GM19455 (cell line): ENCODE measurements around the gene MYO15B.
A peak's percentile ranks its signal among the peaks of the same experiment; 100 is the strongest.

ENCODE experiments used
- ATAC-seq: cut with Tn5 transposase; IDR thresholded peaks from one replicate; pipeline ENCODE4 v1.9.1; 2021; ENCODE audit not compliant: unreplicated experiment

MYO15B gene

DNA sequence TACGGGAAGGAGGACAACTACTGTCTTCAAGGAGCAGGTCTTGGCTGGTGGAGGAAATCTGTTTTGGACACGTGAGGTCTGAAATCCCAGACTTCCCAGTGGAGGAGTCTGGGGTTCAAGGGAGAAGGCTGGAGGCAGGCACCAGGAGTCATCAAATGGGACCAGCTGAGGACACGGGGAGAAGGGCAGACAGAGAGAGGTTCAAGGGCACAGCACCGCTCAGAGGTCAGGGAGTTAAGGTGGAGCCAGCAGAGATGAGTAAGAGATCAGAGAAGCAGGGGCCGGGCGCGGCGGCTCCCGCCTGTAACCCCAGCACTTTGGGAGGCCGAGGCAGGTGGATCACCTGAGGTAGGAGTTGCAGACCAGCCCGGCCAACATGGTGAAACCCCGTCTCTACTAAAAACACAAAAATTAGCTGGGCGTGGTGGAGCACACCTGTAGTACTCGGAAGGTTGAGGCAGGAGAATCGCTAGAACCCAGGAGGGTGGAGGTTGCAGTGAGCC, 35.2 kb downstream of the MYO15B start:
- no peak for ATAC-seq

DNA sequence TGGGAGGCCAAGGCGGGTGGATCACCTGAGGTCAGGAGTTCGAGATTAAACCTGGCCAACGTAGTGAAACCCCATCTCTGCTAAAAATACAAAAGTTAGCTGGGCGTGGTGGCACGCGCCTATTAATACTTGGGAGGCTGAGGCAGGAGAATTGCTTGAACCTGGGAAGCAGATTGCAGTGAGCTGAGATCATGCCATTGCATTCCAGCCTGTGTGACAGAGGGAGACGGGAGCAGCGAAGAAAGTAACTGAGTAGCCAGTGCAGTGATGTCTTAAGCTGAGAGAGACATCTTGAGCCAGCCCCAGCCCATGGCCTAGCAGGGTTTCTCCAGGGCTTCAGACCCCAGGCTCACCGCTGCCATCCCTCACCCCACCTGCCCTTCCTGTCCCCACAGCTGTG, 35.8 kb downstream of the MYO15B start:
- ATAC-seq = no peak

DNA sequence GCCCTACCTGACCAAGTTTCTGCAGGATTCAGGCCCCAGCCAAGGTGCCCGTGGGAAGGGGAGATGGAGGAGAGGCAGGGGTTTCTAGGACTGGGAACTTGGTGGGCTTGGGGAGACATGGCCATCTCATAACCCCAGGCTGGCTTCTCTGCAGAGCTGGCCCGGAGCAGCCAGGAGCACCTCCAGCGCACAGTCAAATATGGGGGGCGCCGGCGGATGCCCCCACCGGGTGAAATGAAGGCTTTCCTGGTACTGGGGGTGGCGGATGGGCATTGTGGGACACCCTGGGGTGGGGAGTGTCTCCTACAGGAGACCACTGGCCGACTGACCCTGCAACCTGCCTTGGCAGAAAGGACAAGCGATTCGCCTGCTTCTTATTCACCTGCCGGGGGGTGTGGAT, 36.4 kb downstream of the MYO15B start:
- no peak for ATAC-seq

DNA sequence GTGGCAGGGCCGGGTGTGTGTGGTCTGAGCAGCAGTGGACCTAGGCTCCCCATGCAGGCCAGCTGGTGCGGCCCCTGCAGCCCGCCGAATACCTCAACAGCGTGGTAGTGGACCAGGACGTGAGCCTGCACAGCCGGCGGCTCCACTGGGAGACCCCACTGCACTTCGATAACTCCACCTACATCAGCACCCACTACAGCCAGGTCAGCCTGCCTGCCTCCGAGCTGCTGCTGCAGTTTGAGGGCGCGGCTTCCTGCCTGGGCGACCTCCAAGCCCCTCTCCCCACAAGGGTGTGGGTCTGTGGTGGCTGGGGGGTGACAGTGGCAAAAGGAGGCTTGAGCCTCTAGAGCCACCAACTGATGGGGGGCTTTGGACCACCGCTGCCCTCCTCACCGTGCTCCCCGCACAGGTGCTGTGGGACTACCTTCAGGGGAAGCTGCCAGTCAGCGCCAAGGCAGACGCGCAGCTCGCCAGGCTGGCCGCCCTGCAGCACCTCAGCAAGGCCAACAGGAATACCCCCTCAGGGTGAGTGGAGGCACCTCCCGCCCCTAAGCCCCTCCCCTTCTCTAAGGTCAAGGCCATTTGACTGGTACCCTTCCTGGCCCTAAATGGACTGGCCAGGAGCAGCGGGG, 37.2 kb downstream of the MYO15B start:
- ATAC-seq = no peak

DNA sequence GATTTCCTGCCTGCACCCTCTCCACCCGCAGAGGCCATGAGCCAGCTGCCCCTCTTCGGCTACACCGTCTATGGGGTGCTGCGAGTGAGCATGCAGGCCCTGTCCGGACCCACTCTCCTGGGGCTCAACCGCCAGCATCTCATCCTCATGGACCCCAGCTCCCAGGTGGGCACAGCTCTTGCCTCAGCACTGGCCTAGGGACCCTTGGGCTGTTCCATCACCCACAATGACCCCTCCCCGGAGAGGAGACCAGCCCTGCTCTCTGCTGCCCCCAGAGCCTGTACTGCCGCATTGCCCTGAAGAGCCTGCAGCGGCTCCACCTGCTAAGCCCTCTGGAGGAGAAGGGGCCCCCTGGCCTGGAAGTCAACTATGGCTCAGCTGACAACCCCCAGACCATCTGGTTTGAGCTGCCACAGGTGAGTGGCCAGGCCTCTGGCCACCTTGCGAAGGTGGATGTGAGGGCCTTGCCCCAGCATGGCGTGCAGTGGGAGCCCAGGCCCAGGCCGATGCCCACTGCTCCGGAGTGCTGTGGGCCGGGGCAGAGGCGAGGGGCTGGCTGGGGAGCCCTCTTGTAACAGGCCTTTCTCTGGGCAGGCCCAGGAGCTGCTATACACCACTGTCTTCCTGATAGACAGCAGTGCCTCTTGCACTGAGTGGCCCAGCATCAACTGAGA, 38.4 kb downstream of the MYO15B start:
- ATAC-seq = no peak

DNA sequence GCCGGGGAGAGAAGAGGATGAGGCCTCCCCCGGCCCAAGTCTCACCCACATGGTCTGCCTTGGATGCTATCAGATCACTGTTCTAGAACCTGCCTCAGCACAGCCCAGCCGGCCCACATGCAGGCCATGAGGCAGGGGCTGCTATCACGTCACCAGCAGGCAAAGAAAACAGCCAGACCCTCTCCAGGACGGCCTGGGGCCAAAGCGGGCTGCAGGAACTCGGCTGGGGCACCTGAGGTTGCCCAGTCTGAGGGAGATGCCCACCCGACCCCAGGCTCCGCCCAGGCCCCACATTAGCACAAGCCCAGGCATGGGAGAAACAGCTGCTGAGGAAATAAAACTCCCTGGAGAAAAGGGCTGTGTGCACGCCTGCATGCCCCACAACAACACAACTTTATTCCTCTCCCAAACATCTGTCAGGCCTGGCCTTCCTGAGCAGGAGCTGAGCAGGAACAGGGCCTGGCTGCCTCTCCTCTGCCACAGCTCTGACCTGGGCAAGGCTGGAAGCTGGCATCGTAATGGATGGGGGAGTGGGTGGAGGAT, 39.0 kb downstream of the MYO15B start:
- no peak for ATAC-seq

GRCh38 chr17:75627094-75627493, 39.5 kb downstream of the MYO15B start:
- ATAC-seq = no peak

- no peak for ATAC-seq
Measured at GRCh38 chr17:75628425-75628824, 40.8 kb downstream of the MYO15B start.

DNA sequence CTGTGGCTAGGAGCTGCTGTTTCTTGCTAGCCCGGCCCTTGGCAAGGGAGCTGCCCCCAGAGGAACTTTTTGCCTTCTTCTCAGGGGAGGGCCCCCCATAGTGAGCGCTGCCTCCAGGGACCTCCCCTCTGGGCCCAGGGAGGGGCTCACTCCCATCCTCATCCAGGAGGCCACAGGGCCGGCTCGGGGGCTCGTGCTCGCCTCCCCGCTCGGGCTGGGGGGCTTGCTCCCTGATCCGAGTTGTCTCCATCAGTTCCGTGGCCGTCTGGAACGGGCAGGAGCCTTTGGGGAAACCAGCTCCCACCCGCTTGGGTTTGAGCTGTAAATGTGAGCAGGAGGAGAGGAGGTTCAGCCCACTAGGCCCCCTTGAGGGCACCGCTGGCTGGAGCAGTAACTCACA, 41.6 kb downstream of the MYO15B start:
- ATAC-seq = no peak

DNA sequence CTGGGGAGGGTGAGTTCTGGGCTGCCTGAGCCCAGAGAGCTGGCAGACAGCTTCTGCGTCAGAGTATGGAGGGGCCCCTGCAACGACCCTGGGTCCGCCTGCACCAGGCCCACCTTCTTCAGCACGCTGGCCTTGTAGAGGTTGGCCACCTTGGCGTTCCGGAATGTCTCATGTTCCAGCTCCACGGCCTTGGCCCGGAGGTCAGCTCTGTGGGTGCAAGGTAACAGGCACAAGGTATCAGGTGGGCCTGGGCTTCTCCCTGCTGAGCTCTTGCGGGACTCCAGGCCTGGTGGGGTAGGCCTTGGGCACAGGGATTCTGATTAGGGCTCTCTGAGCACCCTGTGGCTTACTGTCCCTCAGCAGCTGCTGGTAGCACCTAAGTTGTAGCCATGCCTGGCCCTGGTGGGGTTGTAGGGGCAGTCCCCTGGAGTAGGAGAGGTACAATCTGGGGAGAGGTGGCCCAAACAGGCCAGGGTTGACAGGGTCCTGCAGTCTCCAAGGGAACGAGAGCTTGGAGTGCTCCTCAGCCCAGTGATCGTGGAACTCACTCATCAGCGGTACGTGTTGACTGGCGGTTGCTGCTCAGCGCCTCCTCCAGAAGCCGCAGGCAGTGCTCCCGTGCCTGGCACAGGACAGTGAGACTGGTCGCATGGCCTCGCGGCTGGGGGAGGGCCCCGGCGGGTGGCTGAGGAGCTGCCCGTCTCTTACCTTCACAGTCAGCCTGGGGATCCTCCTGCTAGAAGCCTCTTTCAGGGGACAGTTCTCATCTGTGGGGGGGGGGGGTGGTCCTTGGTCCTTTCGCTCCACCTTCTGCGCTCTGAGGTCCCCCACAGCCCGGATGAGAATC, 42.7 kb downstream of the MYO15B start:
- ATAC-seq = no peak

DNA sequence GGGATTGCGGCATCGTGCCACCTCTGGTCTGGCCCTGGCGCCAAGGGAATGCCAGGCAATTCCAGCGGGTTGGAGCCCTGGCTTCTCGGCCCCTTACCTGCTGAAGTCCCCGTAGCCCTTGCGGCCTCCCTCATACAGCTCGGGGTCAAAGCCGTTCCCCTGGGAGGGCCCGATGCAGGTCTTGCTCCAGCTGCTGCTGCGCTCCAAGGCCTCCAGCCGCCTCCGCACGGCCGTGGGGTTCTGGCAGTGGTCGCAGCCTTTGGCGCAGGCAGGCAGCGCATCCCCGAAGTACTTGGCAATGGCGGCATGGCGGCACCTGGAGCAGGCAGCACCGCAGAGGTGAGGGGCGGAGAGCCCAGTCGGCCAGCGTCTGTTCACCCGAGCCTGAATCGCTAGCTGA, 43.8 kb downstream of the MYO15B start:
- ATAC-seq = no peak

DNA sequence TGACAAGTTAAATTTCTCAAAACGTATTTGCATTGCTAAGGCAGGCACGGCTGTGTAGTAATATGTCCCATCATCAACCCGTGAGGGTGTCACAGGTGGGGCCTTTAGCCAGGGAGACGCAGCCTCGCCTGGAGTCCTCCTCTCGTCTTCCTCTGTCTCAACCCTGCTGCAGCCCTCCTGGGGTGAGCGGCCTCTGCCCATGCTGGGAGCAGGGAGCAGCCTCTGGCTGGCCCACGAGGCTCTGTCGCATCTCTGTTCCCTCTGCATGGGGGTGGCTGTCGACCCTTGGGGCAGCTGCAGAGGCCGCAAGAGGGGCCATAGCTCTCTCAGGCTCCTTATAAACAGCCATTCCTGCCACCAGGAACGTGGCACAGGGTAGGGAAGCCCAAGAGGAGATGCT, 44.8 kb downstream of the MYO15B start:
- no peak for ATAC-seq

- peak; percentile 63 for ATAC-seq
Measured at GRCh38 chr17:75632863-75633485, 45.4 kb downstream of the MYO15B start, which contains the start of gene SMIM5. Gene SMIM5 (plus strand): TSS chr17:75633434. CDS start chr17:75640202, 6,768 bp downstream.

DNA sequence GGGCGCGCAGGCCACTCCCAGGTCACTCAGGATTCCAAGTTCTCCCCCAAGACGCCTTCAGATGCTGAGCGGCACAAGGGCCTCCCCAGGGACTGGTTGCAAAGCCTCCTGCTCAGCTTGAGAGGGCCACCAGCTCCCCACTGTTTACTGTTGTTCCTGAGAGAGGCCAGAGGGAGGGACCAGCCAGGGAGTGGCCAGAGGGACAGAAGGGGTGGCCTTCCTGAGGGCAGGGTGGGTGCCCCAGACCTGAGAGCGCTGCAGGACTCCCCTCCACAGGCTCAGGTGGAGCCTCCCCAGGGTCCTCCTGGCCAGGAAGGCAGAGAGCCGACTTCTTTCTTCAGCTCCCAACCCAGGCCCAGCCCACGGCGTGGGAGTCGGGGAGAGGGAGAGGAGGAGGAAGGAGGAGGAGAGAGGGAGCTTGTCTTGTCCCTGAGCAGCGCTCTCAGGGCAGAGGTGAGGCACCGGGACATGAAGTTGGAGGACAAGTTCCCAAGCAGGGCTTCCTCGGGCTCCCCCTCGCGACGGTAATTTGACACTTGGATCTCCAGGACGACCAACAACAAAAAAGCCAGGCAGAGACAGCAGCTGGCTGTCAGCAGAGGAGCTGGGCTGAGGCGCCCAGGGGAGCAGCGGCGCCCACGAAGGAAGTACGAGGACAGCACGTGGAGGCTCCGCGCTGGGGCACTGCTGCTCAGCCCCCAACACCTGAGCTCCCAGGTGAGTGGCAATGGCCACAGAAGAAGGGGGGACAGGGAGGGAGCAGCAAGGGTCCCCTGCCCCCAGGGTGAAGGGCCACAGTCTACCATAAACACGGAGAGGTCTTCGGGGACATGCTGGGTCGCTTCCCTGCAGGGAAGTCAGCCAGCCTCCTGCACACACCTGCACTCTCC, 46.1 kb downstream of the MYO15B start:
- no peak for ATAC-seq

DNA sequence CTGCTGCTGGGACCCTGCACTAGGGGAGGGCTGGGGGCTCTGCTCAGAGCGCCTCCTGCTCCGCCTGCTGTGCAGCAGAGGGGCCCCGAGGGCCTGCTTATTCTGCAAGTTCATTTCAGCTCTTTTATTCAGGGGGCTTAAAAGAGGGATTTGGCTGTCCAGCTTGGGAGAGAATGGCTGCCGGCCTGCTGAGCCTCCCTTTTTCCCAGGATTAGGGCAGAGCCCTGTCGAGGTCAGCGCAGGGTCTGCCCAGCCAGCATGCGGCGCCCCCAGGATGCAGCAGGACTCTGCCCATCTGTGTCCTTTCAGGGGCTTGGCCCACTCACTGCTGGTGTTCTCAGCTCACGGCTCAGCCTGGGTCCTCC, 46.8 kb downstream of the MYO15B start:
- ATAC-seq = no peak

- ATAC-seq = no peak
Measured at GRCh38 chr17:75634754-75635609, 47.4 kb downstream of the MYO15B start.

- no peak for ATAC-seq
Measured at GRCh38 chr17:75635610-75636202, 48.1 kb downstream of the MYO15B start.

DNA sequence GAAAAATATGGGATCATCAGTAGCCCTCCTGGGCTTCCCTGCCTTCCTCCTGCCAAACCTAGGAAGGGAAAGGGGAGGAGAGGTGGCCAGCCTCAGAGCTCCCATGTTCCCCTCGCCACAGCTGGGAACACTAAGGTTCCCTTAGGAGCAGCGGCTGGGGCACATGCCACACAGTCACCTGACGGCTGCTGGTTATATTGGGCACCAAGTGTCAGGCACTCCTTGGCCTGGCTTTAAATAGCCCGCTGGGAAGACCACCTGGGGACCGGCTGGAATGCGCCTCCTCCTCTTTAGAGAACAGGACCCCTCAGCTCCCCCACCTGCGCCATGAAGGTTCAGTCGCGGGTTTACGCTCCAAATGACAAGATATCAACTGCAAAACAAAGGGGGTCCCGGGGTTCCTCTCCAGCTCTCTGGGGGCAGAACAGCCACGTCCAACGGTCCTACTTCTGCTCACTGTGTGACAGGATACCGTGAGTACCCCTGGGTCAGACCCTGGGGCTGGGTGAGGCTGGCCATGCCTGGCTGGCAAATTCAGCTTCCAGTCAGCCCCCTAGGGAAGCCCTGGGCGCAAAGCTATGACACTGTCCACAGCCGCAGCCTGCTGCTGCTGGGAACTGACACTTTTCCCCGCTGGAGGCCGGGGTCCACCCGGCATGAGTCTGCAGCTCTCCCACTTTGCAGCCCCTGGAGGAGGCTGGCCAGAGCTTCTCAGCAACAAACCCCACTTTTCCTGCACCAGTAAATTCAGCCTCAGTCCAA, 49.0 kb downstream of the MYO15B start:
- no peak for ATAC-seq
